GM19372 (cell line): ENCODE data around the gene FRYL.
"Not testable (repeated sequence)": the region's sequence is repeated elsewhere in the genome, so short reads cannot be mapped to it uniquely, and the experiment has no call there.

Experiments used
- ATAC-seq: cut with Tn5 transposase; IDR thresholded peaks from one replicate; pipeline ENCODE4 v1.9.1; 2021; ENCODE audit warnings: mild to moderate bottlenecking, low read depth, moderate library complexity; ENCODE audit not compliant: unreplicated experiment

FRYL gene

DNA sequence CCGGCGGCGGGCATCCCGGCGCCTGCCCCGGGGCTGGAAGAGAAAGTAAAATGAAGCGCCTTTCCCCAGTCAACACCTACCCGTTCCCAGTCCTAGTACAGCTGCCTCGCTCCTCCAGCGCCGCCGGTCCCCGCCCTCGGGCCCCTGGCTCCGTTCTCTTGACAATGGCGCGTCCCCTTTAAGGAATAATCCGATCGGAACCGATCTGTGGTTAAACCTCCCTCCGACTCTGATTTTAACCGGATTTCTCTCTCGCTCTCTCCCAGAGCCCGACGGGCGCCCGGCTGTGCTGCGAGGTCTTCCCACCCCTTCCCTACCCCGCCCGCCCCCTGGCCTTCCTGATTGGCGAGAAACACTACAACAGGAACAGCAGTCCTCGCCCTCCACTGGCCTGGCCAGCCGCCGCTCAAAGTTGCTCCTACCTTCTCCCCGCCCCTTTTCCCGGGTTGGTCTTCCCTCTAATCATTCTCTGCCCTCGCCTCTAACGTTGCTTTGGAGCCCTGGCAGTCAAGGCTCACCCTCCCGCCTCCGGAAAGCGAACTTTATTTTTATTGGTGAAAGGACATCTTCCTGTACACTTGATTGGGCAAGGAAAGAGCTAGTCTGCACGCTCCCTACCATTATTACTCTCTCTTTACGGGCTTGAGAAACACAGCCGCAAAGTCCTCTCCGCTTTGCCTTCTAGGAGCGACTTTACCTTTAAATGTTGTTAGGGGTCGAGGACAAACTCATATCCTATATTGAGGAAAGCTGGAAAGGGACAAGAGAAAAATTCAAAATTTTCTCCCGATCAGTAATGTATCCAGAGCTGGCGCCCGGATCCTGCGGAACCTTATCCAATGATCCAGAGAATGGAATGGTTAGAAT is at the start of gene FRYL:
TSS of gene FRYL (minus strand) at position 282 of the 867 bp plus-strand sequence. CDS start 145,869 bp downstream, outside the sequence.
- peak; percentile 78 for ATAC-seq

DNA sequence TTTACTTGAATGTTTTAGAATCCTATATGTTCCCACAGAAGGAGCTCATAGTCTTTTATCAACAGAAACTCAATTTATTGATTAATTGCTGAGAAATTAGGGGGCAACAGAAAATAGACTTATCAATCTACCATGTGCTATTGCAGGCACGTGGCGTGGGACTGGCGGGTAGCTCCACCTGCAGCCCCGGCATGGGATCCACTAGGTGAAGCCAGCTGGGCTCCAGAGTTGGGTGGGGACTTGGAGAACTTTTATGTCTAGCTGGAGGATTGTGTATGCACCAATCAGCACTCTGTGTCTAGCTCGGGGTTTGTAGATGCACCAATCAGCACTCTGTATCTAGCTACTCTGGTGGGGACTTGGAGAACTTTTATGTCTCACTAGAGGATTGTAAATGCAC is 47.5 kb upstream of the FRYL start:
- no peak for ATAC-seq

DNA sequence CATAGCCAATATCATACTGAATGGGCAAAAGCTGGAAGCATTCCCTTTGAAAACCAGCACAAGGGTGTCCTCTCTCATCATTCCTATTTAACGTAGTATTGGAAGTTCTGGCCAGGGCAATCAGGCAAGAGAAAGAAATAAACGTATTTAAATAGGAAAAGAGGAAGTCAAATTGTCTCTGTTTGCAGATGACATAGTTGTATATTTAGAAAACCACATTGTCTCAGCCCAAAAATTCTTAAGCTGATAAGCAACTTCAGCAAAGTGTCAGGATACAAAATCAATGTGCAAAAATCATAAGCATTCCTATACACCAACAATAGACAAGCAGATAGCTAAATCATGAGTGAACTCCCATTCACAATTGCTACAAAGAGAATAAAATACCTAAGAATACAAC is 41.4 kb upstream of the FRYL start:
- not testable (repeated sequence) for ATAC-seq

DNA sequence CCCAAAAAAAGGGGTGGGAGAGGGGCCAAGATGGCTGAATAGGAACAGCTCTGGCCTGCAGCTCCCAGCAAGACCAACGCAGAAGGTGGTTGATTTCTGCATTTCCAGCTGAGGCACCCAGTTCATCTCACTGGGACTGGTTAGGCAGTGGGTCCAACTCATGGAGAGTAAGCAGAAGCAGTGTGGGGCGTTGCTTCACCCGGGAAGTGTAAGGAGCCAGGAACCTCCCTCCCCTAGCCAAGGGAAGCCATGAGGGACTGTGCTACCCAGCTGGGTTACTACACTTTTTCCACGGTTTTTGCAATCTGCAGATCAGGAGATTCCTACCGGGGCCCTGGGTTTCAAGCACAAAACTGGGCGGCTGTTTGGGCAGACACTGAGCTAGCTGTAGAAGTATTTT is 36.9 kb upstream of the FRYL start:
- ATAC-seq = no peak

DNA sequence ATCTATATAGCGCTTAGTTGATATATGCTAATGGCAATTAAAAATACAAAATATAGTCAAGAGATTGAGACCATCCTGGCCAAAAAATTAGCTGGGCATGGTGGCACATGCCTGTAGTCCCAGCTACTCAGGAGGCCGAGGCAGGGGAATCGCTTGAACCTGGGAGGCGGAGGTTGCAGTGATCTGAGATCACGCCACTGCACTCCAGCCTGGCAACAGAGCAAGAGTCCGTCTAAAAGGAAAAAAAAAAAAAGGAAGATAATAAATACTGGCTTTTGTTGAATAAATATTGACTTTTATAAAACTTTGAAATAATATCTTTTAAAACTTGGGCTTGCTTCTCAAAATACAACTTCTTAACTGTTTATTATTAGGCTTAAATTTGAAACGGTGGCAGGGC is 36.2 kb upstream of the FRYL start:
- not testable (repeated sequence) for ATAC-seq

DNA sequence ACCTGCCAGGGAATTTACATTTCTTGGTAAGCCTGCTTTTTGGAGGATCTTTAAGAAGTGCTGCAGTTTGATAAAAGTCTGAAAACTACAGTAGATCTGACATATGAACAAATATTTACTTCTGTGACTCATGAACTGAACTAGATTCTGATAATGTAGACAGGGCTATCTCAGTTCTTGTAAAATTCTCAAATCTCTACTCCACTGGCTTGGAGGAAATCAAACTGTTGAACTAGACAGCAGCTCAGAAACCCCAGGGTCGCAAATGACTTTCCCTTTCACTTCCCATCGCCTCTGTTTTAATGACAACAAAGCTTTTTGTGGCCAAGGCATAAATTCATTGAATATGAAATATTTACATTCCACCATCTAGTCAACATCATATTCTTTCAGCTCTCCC is 35.4 kb upstream of the FRYL start:
- no peak for ATAC-seq

DNA sequence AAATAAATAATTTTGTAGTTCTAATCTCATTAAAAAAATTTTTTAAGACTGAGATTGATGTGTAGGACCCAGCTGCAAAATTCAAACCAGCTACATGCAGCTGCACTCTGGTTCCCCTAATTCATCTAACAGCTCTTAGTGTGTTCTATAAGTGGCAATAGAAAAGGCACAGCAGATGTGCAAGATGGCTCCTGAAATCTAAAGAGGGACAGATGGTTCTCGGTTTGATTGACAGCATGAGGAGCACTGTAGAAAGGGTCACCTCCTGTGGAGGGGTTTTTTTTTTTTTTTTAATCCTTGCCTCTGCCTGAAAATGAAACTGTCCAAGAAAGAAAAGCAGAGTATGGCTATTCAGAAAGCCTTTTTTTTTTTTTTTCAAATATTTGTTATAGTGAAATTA is 33.9 kb upstream of the FRYL start:
- ATAC-seq = peak; percentile 89

DNA sequence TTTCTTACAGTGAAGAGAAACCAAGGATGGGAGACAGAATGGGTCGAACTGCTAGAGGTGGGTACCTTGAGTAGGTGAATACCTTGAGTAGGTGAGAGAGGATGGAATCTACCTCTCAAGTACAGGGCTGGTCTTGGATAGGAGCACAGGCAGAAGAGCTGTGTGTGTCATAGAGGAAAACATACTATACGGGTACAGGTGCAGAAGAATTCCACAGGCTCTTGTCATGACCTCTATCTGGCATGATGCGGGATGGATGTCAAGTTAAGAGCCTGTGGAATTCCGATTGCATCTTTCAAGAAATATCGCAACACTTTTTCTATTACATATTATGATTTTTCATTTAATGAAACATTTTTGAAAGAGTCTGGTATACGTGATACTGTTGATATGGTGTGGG is 32.8 kb upstream of the FRYL start:
- no peak for ATAC-seq

DNA sequence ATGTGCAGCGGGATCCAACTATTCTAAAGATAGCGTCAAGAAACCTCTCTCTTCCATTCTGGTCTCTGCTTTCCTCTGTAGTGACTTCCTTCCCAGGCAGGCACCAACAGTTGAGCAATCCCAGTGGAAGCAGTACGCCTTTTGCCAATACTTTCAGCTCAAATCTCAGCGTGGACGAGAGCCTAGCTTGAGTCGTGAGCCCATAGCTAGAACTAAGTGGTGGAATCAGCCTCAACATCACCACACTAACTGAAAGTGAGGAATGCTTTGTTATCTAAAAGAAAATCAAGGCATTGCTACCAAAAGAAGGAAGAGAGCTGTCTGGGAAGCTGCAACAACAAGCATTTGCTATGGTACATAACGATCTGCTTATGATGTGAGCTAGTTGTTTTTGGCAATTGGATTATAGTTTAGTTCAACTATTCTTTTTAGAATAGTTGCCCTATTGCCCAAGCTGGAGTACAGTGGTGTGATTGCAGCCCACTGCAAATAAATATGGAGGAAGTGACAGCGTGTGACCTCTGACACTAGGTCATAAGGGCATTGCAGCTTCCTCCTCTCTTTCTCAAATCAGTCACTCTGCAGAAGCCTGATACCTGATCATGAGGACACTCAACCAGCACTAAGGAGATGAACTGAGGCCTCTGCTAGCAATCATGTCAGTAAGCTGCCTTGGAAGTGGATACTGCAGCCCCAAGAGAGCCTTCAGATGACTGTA is 24.7 kb upstream of the FRYL start:
- no peak for ATAC-seq

DNA sequence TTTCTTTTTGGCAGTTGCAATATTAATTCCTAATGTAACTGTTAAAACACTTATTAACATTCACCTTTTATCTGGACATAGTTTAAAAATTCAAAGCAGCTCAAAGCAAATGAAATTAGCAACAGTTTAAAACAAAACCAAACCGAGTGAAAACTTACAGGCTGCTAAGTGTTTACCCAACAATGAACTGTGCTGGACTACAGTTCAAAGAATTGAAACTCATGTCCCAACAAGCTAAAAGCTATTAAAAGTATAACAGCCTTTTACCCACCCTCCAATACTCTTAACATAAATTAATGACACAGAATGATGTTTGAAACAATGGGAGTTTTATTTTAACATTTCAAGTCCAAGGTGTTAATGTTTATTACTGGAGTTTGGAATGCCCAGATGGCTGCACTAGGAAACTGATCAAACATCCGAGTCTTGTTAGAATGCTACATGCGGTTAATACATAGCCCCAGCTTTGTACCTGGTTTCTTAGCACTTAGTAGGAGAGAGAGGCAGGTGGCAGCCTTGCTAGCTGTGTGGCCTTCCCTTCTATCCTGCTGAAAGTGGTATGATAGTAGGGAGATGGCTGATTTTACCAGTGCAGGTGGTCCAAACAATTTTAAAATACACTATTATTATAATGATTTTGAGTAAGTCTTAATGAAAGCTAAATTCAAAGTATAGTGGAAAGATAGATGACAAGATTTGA is 21.1 kb upstream of the FRYL start:
- no peak for ATAC-seq

DNA sequence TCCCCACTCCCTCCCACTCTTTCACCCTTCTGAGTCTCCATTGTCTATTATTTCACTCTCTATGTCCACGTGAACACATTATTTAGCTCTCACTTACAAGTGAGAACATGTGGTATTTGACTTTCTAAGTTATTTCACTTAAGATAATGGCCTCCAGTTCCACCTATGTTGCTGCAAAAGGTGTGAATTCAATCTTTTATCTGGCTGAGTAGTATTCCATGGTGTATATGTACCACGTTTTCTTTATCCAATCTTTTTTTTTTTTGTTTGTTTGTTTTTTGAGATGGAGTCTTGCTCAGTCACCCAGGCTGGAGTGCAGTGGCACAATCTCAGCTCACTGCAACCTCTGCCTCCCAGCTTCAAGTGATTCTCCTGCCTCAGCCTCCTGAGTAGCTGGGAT is 20.1 kb upstream of the FRYL start:
- ATAC-seq = not testable (repeated sequence)

DNA sequence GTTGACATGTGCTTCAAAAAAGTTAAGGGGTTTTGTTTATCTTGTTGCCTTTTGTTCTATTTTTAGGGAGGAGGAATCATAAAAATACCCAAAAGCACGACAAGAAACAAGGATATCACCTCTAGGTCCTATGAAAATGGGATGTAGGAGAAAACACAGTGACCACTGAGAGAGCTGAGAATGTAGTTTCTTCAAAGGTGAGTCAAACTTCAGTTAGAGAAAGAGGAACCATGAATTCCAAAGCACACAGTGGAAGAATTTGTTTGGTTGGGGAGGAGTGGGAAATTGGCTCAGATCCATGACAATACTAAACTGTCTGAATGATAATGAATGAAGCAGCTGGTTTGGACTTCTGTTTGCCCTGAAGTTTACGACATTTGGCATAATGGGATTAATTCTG is 19.1 kb upstream of the FRYL start:
- no peak for ATAC-seq

DNA sequence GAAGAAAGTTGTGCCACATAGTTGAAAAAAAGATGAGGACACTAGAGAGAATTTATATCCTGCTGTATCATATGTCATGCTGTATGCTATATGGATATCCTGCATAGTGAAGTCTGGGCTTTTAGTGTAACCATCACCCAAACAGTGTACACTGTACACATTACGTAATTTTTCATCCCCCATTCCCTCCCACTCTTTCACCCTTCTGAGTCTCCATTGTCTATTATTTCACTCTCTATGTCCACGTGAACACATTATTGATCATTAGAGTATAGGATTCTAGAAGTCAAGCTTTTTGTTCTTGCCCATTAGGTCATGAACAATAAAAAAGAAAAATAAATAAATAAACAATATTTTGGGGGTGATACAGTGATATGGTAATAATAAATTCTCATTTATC is 18.0 kb upstream of the FRYL start:
- no peak for ATAC-seq

DNA sequence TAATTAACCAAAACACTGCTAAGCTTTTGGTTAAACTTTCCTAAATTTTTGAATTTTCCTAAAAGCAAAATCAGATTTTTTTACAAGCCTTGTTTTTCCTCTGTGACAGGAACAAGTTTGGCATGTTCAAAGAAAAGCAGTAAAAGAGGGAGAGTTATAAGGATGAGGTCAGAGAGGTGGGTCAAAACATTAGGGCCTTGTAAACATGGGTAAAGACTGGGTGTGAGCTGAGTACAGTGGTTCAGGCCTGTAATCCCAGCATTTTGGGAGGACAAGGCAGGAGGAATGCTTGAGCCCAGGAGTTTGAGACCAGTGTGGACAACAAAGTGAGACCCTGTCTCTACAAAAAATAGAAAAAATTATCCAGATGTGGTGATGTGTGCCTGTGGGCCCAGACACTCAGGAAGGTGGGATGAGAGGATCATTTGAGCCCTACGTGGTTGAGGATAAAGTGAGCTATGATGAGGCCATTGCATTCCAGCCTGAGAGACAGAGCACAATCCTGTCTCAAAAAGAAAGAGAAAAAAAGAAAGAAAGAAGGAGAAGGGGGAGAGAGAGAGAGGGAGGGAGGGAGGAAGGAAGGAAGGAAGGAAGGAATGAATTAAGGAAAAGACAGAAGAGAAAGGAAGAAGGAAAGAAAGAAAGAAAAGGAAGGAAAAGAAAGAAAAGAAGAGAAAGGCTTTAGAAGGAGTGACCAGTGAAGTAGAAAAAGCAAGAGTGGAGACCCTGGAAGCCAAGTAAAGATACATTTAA is 17.0 kb upstream of the FRYL start:
- no peak for ATAC-seq

DNA sequence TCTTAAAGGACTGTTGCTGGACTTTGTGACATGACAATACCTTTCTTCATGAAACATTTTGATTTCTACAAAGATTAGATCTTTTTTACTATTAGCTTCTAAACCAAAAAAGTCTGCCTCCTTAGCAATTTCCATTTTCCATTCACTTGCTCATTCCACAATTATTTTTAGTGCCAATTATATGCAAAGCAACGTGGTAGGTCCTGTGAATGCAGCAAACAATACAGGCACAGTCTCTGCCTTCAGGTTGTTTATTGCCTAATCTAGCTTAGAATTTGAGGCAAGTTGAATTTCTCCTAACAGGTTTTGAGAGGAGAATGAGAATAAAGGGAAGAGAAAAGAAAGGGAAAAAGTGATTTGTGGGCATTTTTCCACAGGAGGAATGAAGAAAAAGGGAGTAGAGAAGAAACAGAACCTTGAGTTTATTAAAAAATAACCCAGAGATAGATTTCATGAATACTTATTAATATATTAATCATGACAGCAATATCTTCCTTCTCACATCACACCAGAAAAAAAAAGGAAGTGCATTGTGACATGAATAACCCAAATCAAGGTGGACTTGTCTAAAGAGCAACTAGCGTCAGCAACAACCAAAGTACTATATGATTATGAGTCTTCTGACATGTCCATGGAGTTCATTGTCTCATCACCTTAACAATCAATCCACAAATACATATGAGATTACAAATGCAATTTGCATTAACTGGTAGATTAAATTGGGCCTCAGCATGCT is 16.3 kb upstream of the FRYL start:
- ATAC-seq = no peak

DNA sequence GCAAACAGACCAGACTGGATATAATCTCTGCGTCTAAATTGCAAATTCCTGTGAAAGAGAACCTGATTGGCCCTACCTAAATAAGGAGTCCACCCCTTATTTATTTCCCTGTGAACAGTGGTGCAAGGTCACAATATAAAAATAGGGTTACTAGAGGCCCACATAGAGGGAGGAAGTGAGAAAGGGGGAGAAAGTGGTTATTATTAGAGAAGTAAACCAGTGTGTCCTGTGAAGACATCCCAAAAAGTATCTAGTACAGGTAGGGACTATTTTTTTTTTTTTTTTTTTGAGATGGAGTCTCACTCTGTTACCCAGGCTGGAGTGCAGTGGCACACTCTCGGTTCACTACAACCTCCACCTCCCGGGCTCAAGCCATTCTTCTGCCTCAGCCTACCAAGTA is 15.0 kb upstream of the FRYL start:
- no peak for ATAC-seq

DNA sequence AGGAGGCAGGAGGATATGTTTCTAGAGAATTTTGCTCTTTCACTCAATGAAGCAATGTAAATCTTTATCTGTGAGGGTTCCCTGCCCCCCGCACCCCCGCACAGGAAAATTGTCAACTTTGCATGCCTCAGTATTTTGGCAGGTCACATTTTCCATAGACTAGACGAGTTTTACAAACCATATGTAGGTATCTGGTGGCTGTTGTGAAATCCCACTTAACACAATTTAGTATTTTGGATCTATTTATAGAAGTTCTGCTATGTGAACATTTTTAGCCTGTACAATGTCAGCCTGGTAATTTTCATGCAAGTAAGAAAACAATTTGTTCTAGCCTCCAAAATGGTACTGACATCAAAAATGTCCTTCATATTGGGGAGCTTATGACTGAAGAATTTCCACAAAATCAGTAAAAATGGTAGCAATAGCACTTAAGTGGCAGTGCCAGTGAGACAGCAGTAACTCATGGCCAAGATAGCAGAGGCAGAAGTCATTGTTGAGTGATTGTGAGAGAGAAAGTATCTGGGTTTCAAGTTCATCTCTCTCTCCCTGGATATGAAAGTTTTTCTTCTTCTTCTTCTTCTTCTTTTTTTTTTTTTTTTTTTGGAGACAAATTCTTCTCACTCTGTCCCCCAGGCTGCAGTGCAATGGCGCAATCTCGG is 12.4 kb upstream of the FRYL start:
- ATAC-seq = no peak

DNA sequence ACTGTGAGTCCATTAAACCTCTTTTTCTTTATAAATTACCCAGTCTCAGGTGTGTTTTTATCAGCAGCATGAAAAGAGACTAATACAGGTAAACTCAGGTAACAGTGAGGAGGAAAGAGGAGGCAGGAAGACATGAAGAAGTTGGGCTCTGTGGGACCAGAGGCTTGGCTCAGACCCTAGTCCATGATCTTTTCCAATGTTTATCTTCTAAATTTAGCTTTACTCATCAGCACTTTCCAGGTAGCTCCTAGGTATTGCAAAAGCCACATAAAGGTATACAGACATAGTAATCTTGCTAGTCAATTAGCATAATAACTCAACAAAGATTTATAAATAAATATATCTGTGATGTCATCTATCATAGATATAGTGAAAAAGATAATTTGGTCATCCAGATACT is 11.2 kb upstream of the FRYL start:
- no peak for ATAC-seq

DNA sequence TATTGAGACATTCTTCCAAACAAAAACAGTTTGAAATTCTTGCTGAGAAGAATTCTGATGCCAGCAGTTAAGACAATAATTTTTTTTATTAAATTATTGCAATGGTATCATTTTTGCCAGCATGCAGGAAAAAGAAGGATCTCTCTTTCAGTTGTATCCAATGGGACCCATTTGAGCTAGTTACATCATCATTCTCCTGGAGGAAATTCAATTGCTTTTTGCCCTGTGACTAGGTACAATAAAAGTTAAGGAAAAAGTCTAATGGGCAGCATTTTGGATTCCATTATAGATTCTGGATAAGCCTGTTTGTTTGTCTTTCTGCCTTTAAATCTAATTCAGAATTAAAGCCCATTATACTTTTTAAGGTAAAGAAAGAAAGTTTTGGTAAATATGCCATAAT is 10.5 kb upstream of the FRYL start:
- no peak for ATAC-seq
